GM20000 (cell line): ENCODE results near the gene HBM.
"Not testable (repeated sequence)": the region's sequence is repeated elsewhere in the genome, so short reads cannot be mapped to it uniquely, and the experiment has no call there.

Source experiments
- DNase-seq: peaks from one replicate; pipeline ENCODE4 v3.0.0; 2012; ENCODE audit warnings: low spot score
- CTCF ChIP-seq: IDR thresholded peaks from 2 replicates; pipeline ENCODE4 v1.5.1; 2012; ENCODE audit warnings: mild to moderate bottlenecking, control low read depth; ENCODE audit errors: extremely low read depth, missing control alignments

HBM gene

GRCh38 chr16:149024-149660 is 16.6 kb upstream of the HBM start:
- DNase-seq, result no peak
- no peak for TF ChIP-seq CTCF

- no peak for TF ChIP-seq CTCF
- DNase-seq, result no peak
Observed at GRCh38 chr16:152141-153128, 13.3 kb upstream of the HBM start, which contains the start of gene HBZ. Gene HBZ (plus strand): TSS chr16:152644. CDS start chr16:152910, 266 bp downstream.

GRCh38 chr16:153129-153521 is 12.7 kb upstream of the HBM start:
- DNase-seq, result not testable (repeated sequence)

- not testable (repeated sequence) for DNase-seq
Observed at GRCh38 chr16:153550-154216, 12.1 kb upstream of the HBM start.

GRCh38 chr16:154217-155030 is 11.4 kb upstream of the HBM start:
- peak; percentile 79 for DNase-seq
- no peak for TF ChIP-seq CTCF

GRCh38 chr16:155031-155398 is 10.8 kb upstream of the HBM start:
- no peak for TF ChIP-seq CTCF
- no peak for DNase-seq

- TF ChIP-seq CTCF, result no peak
- no peak for DNase-seq
Observed at GRCh38 chr16:159136-159849, 6.5 kb upstream of the HBM start.

- not testable (repeated sequence) for DNase-seq
Observed at GRCh38 chr16:160242-160641, 5.5 kb upstream of the HBM start.
